SU-DHL-6 (cell line): ENCODE measurements around the gene RTCB.

Experiments
- CTCF ChIP-seq: fragments of 200-600 bp; sonication (generic); IDR thresholded peaks from one replicate; pipeline ENCODE4 v1.5.1; 2017; ENCODE audit warnings: antibody characterized with exemption, mild to moderate bottlenecking, low read length, moderate library complexity; ENCODE audit not compliant: insufficient read depth, poor library complexity, severe bottlenecking
- EZH2phosphoT487 ChIP-seq: fragments of 200-600 bp; sonication (generic), shearing (Covaris generic); conservative IDR thresholded peaks from 2 replicates; pipeline ENCODE4 v1.6.1; 2018; ENCODE audit warnings: mild to moderate bottlenecking, antibody characterized with exemption, low read length, moderate library complexity, mixed read lengths

- TF ChIP-seq CTCF: no peak
- no peak for TF ChIP-seq EZH2phosphoT487
These were observed 15.8 kb downstream of the RTCB start for GRCh38 chr22:32396255-32396654.
